ENCODE measurements around the gene CLCA2. TPM values are rescaled to one million over a fixed set of nuclear protein-coding genes. Genes with fewer than 3 reads are reported as not detected.

Gene CLCA2
- total RNA-seq, 1 experiment from 2014 or later, result not detected

- TF ChIP-seq REST (IDR thresholded peaks at IDR 0.05; ENCODE audit: insufficient read depth in 1 of 2, low read depth in 2 of 2, low read length in 1 of 2), result no peak
- Histone ChIP-seq H3K4me3 (ENCODE audit: low read depth in 2 of 2, low read length in 2 of 2) (no peak overlapping the region), H3K4me1 (ENCODE audit: control insufficient read depth, insufficient read depth, low read length) (no peaks in the 10 kb centered on the region; the same call in 1 of the 2 replicates), H3K36me3 (ENCODE audit: control insufficient read depth, insufficient read depth, low read length) (peaks cover 28% of the 10 kb centered on the region; the same call in 1 of the 2 replicates), H3K27ac (ENCODE audit: low read length) (no peak overlapping the region), H3K27me3 (ENCODE audit: control insufficient read depth, insufficient read depth, low read length) (no peaks in the 10 kb centered on the region), H3K9me3 (ENCODE audit: control insufficient read depth, insufficient read depth, low read depth, low read length) (peaks cover 3% of the 10 kb centered on the region; the same call in 1 of the 2 replicates)
- DNase-seq (ENCODE audit: low read depth, low spot score) (no peak), ATAC-seq (no peak)
- CTCF ChIA-PET, result no interaction called here
- no TSS peak for BruUV-seq (replicated peaks)
- POLR2A ChIA-PET, result no interaction called here
- intact Hi-C loops (cut with micrococcal nuclease; ENCODE audit: unreplicated experiment), result no loop called here
- in situ Hi-C loops (cut with HindIII; ENCODE audit: low pct_unique_long_range_greater_than_20kb, low sequenced_read_pairs), result no loop called here
Measured at GRCh38 chr1:86377341-86377740, 46.6 kb upstream of the CLCA2 start.

GRCh38 chr1:86378813-86379212, 45.2 kb upstream of the CLCA2 start:
- Histone ChIP-seq H3K9me3 (ENCODE audit: control insufficient read depth, insufficient read depth, low read depth, low read length) (peaks cover 3% of the 10 kb centered on the region; the same call in 1 of the 2 replicates), H3K4me3 (ENCODE audit: low read depth in 2 of 2, low read length in 2 of 2) (no peak overlapping the region), H3K27me3 (ENCODE audit: control insufficient read depth, insufficient read depth, low read length) (no peaks in the 10 kb centered on the region), H3K36me3 (ENCODE audit: control insufficient read depth, insufficient read depth, low read length) (peaks cover 28% of the 10 kb centered on the region; the same call in 1 of the 2 replicates), H3K4me1 (ENCODE audit: control insufficient read depth, insufficient read depth, low read length) (no peaks in the 10 kb centered on the region; the same call in 1 of the 2 replicates), H3K27ac (ENCODE audit: low read length) (no peak overlapping the region)
- ATAC-seq (no peak), DNase-seq (ENCODE audit: low read depth, low spot score) (no peak)
- intact Hi-C loops (cut with micrococcal nuclease; ENCODE audit: unreplicated experiment), result no loop called here
- TF ChIP-seq REST (IDR thresholded peaks at IDR 0.05; ENCODE audit: insufficient read depth in 1 of 2, low read depth in 2 of 2, low read length in 1 of 2) (no peak), POLR2AphosphoS5 (IDR thresholded peaks at IDR 0.05; ENCODE audit: low read depth, low read length) (no peak), TCF7L2 (IDR thresholded peaks at IDR 0.05; ENCODE audit: low read depth, low read length) (no peak), SIN3A (IDR thresholded peaks at IDR 0.05; ENCODE audit: borderline replicate concordance, insufficient read depth, low read depth, low read length) (no peak), CTCF (IDR thresholded peaks at IDR 0.05) (no peak)
- no TSS peak for BruUV-seq (replicated peaks)
- in situ Hi-C loops (cut with HindIII; ENCODE audit: low pct_unique_long_range_greater_than_20kb, low sequenced_read_pairs), result no loop called here
- POLR2A ChIA-PET, result no interaction called here
- CTCF ChIA-PET, result no interaction called here

Measured in Panc1 (cell line).